Measurements from ENCODE around the gene FZD8.

Gene FZD8

GRCh38 chr10:35626971-35627507 is 15.1 kb downstream of the FZD8 start:
- TF ChIP-seq ELF4 (IDR thresholded peaks at IDR 0.05) (no peak), PKNOX1 (IDR thresholded peaks at IDR 0.05) (no peak), ZNF384 (IDR thresholded peaks at IDR 0.05) (no peak), FOXM1 (IDR thresholded peaks at IDR 0.05; ENCODE audit: borderline replicate concordance) (no peak), SUZ12 (IDR thresholded peaks at IDR 0.05) (no peak), LEF1 (IDR thresholded peaks at IDR 0.05; ENCODE audit: borderline replicate concordance) (no peak), FOXA1 (IDR thresholded peaks at IDR 0.05) (no peak), FOXK2 (IDR thresholded peaks at IDR 0.05) (no peak), BHLHE40 (IDR thresholded peaks at IDR 0.05; ENCODE audit: borderline replicate concordance) (no peak), TARDBP (IDR thresholded peaks at IDR 0.05) (no peak), ARNT (IDR thresholded peaks at IDR 0.05) (no peak), CTBP1 (IDR thresholded peaks at IDR 0.05; ENCODE audit: borderline replicate concordance) (no peak), NFRKB (IDR thresholded peaks at IDR 0.05) (no peak), SP1 (IDR thresholded peaks at IDR 0.05) (no peak), HDGF (IDR thresholded peaks at IDR 0.05; ENCODE audit: borderline replicate concordance) (no peak)
- ChIA-PET POLR2A (no interaction called here), CTCF (interaction anchor here (0.6 to 1.3 kb wide), 2 partner anchors 8 to 981 kb away, joined by 3 to 4 read pairs; no protein-coding TSS in a partner anchor)
- no peak for DNase-seq (ENCODE audit: extremely low spot score)

- ChIA-PET CTCF (interaction anchor here (0.8 to 3.2 kb wide), 7 partner anchors 21 to 1274 kb away, joined by 3 to 22 read pairs (median 8); no protein-coding TSS in a partner anchor), POLR2A (no interaction called here)
- TF ChIP-seq SUZ12 (IDR thresholded peaks at IDR 0.05) (no peak), FOXA1 (IDR thresholded peaks at IDR 0.05) (no peak), ELF4 (IDR thresholded peaks at IDR 0.05) (no peak), FOXK2 (IDR thresholded peaks at IDR 0.05) (no peak), ZNF384 (IDR thresholded peaks at IDR 0.05) (no peak), LEF1 (IDR thresholded peaks at IDR 0.05; ENCODE audit: borderline replicate concordance) (no peak), SP1 (IDR thresholded peaks at IDR 0.05) (no peak), CTBP1 (IDR thresholded peaks at IDR 0.05; ENCODE audit: borderline replicate concordance) (no peak), TARDBP (IDR thresholded peaks at IDR 0.05) (no peak), HDGF (IDR thresholded peaks at IDR 0.05; ENCODE audit: borderline replicate concordance) (no peak)
- no peak for DNase-seq (ENCODE audit: extremely low spot score)
Measured at GRCh38 chr10:35614312-35614711, 27.8 kb downstream of the FZD8 start.

GRCh38 chr10:35613597-35614226 is 28.4 kb downstream of the FZD8 start:
- ChIA-PET CTCF (interaction anchor here (0.8 to 3.2 kb wide), 8 partner anchors 21 to 1275 kb away, joined by 3 to 22 read pairs (median 6); no protein-coding TSS in a partner anchor), POLR2A (no interaction called here)
- TF ChIP-seq HDGF (IDR thresholded peaks at IDR 0.05; ENCODE audit: borderline replicate concordance) = no peak
- DNase-seq (ENCODE audit: extremely low spot score) = peak; percentile 15

GRCh38 chr10:35613107-35613440 is 29.0 kb downstream of the FZD8 start:
- DNase-seq (ENCODE audit: extremely low spot score) = no peak
- TF ChIP-seq CTBP1 (IDR thresholded peaks at IDR 0.05; ENCODE audit: borderline replicate concordance) = no peak
- no peak for TF ChIP-seq FOXK2 (IDR thresholded peaks at IDR 0.05)
- no peak for TF ChIP-seq LEF1 (IDR thresholded peaks at IDR 0.05; ENCODE audit: borderline replicate concordance)
- TF ChIP-seq FOXA1 (IDR thresholded peaks at IDR 0.05) = no peak
- no peak for TF ChIP-seq HDGF (IDR thresholded peaks at IDR 0.05; ENCODE audit: borderline replicate concordance)
- TF ChIP-seq L3MBTL2 (conservative IDR thresholded peaks at IDR 0.05) = no peak
- TF ChIP-seq SP1 (IDR thresholded peaks at IDR 0.05) = no peak
- TF ChIP-seq NFRKB (IDR thresholded peaks at IDR 0.05) = no peak
- no peak for TF ChIP-seq ARNT (IDR thresholded peaks at IDR 0.05)
- no peak for TF ChIP-seq TARDBP (IDR thresholded peaks at IDR 0.05)
- no peak for TF ChIP-seq FOXM1 (IDR thresholded peaks at IDR 0.05; ENCODE audit: borderline replicate concordance)
- TF ChIP-seq PKNOX1 (IDR thresholded peaks at IDR 0.05) = no peak
- no peak for TF ChIP-seq ZNF384 (IDR thresholded peaks at IDR 0.05)
- no peak for TF ChIP-seq ELF4 (IDR thresholded peaks at IDR 0.05)
- no peak for TF ChIP-seq SUZ12 (IDR thresholded peaks at IDR 0.05)
- no peak for TF ChIP-seq BHLHE40 (IDR thresholded peaks at IDR 0.05; ENCODE audit: borderline replicate concordance)
- ChIA-PET POLR2A (interaction anchor here (1.4 kb wide), 1 partner anchor 25 kb away, joined by 4 read pairs; no protein-coding TSS in a partner anchor), CTCF (interaction anchor here (0.6 to 3.2 kb wide), 6 partner anchors 24 to 1267 kb away, joined by 3 to 22 read pairs (median 6); no protein-coding TSS in a partner anchor)

- no peak for DNase-seq (ENCODE audit: extremely low spot score)
- ChIA-PET CTCF (interaction anchor here (0.6 to 3.2 kb wide), 8 partner anchors 11 to 1269 kb away, joined by 3 to 22 read pairs (median 4); no protein-coding TSS in a partner anchor), POLR2A (interaction anchor here (1.4 kb wide), 1 partner anchor 25 kb away, joined by 4 read pairs; no protein-coding TSS in a partner anchor)
- TF ChIP-seq ARNT (IDR thresholded peaks at IDR 0.05) (no peak), PKNOX1 (IDR thresholded peaks at IDR 0.05) (no peak), BHLHE40 (IDR thresholded peaks at IDR 0.05; ENCODE audit: borderline replicate concordance) (no peak), ELF4 (IDR thresholded peaks at IDR 0.05) (no peak), TARDBP (IDR thresholded peaks at IDR 0.05) (no peak), L3MBTL2 (conservative IDR thresholded peaks at IDR 0.05) (no peak), HDGF (IDR thresholded peaks at IDR 0.05; ENCODE audit: borderline replicate concordance) (no peak), FOXA1 (IDR thresholded peaks at IDR 0.05) (no peak), CTBP1 (IDR thresholded peaks at IDR 0.05; ENCODE audit: borderline replicate concordance) (no peak), NFRKB (IDR thresholded peaks at IDR 0.05) (no peak), FOXK2 (IDR thresholded peaks at IDR 0.05) (no peak)
Measured at GRCh38 chr10:35612385-35613106, 29.6 kb downstream of the FZD8 start.
